PFSK-1 (cell line): ENCODE measurements around the gene TTLL11.

Source experiments
- FOXP2 ChIP-seq: optimal IDR thresholded peaks from 2 replicates; pipeline ENCODE3; 2011; ENCODE audit warnings: borderline replicate concordance, control low read depth, inconsistent platforms; ENCODE audit not compliant: insufficient read depth; ENCODE audit errors: extremely low read length, extremely low read depth
- POLR2AphosphoS5 ChIP-seq: IDR thresholded peaks from 2 replicates; pipeline ENCODE4 v1.6.1; 2012; ENCODE audit warnings: low read depth, mild to moderate bottlenecking, control low read depth, low read length, moderate library complexity
- REST ChIP-seq, 2 experiments: IDR thresholded peaks; 2 replicates each; pipeline versions ENCODE4 v1.6.1 to v1.8.0; 2011 to 2012; ENCODE audit warnings: low read depth in 2 of 2, low read length in 2 of 2, control low read depth in 1 of 2, inconsistent platforms in 1 of 2, mild to moderate bottlenecking in 1 of 2, moderate library complexity in 1 of 2; ENCODE audit not compliant: insufficient read depth in 1 of 2
- SIN3A ChIP-seq: IDR thresholded peaks from 2 replicates; pipeline ENCODE4 v1.6.1; 2012; ENCODE audit warnings: mild to moderate bottlenecking, low read length, moderate library complexity, borderline replicate concordance; ENCODE audit not compliant: insufficient read depth
- TAF1 ChIP-seq: IDR thresholded peaks from 2 replicates; pipeline ENCODE4 v1.6.1; 2012; ENCODE audit warnings: low read length, control low read depth, borderline replicate concordance; ENCODE audit not compliant: insufficient read depth

GRCh38 chr9:121981118-121981883 is 111.8 kb downstream of the TTLL11 start:
- TF ChIP-seq REST (IDR thresholded peaks at IDR 0.05; ENCODE audit: insufficient read depth in 1 of 2, low read depth in 2 of 2, low read length in 2 of 2) (no peak), POLR2AphosphoS5 (no peak), SIN3A (no peak), TAF1 (no peak), FOXP2 (no peak)
